ENCODE data around the gene GRID2. TPM values are rescaled to one million over a fixed set of nuclear protein-coding genes. Genes with fewer than 3 reads are reported as not detected.

GRID2 gene
- polyA plus RNA-seq, 1 of the 3 experiments (the other 2 are of a cell fraction): not detected

GRCh38 chr4:93747220-93747619, 1443.5 kb downstream of the GRID2 start:
- H3K4me3 ChIP-seq (ENCODE audit: low read depth in 2 of 2, low read length in 1 of 2): no peak overlapping the region
- no peak overlapping the region for H3K4me2 ChIP-seq
- POLR2A ChIA-PET: no interaction called here
- H3K4me1 ChIP-seq (ENCODE audit: control insufficient read depth in 1 of 2, insufficient read depth in 2 of 2, low read depth in 1 of 2, low read length in 1 of 2): peaks cover 0 to 7% of the 10 kb centered on the region in 2 experiments; a peak in 2 of 4 replicates
- peak overlapping the region in 1 of 2 experiments; percentile 34; a peak in 1 of 4 replicates for H3K27ac ChIP-seq (ENCODE audit: low read depth in 2 of 2, low read length in 1 of 2)
- no peak for TF ChIP-seq NFIC (IDR thresholded peaks at IDR 0.05; ENCODE audit: borderline replicate concordance)
- peak; percentile 70 for TF ChIP-seq GATA2 (CRISPR knock-in tag; IDR thresholded peaks at IDR 0.05)
- H3K79me2 ChIP-seq (ENCODE audit: insufficient read depth): no peaks in the 10 kb centered on the region
- no peaks in the 10 kb centered on the region for H3K9me3 ChIP-seq
- peak; percentile 21 for DNase-seq
- no peaks in the 10 kb centered on the region for H3F3A ChIP-seq (replicated peaks; ENCODE audit: insufficient read depth)
- H3K9me2 ChIP-seq: no peaks in the 10 kb centered on the region
- CTCF ChIA-PET: interaction anchor here (0.9 to 2.0 kb wide), 2 partner anchors 17 to 380 kb away, joined by 4 read pairs; no protein-coding TSS in a partner anchor
- H4K20me1 ChIP-seq (ENCODE audit: insufficient read depth): no peaks in the 10 kb centered on the region
- WGBS (ENCODE audit: low lambda C conversion rate): 21% methylated on average over 2 of the region's 2 CpGs
- no peaks in the 10 kb centered on the region for H3K27me3 ChIP-seq (ENCODE audit: insufficient read depth)
- no peaks in the 10 kb centered on the region for H3K36me3 ChIP-seq (replicated peaks in 1 of 2; ENCODE audit: control insufficient read depth in 1 of 2, insufficient read depth in 2 of 2, low read length in 1 of 2)
- no peak overlapping the region for H2AFZ ChIP-seq (ENCODE audit: low read depth)
- H3K9ac ChIP-seq: no peak overlapping the region

GRCh38 chr4:93748373-93749291, 1444.9 kb downstream of the GRID2 start:
- TF ChIP-seq RAD21 (IDR thresholded peaks at IDR 0.05; ENCODE audit: low read length): no peak
- no peak for TF ChIP-seq EZH2phosphoT487 (IDR thresholded peaks at IDR 0.05; ENCODE audit: borderline replicate concordance, low read depth)
- no peak for TF ChIP-seq FOXM1 (IDR thresholded peaks at IDR 0.05; ENCODE audit: low read depth)
- TF ChIP-seq FOSL2 (IDR thresholded peaks at IDR 0.05; ENCODE audit: borderline replicate concordance, low read depth): no peak
- no peak for TF ChIP-seq ELF1 (IDR thresholded peaks at IDR 0.05)
- TF ChIP-seq, protein P1, sequence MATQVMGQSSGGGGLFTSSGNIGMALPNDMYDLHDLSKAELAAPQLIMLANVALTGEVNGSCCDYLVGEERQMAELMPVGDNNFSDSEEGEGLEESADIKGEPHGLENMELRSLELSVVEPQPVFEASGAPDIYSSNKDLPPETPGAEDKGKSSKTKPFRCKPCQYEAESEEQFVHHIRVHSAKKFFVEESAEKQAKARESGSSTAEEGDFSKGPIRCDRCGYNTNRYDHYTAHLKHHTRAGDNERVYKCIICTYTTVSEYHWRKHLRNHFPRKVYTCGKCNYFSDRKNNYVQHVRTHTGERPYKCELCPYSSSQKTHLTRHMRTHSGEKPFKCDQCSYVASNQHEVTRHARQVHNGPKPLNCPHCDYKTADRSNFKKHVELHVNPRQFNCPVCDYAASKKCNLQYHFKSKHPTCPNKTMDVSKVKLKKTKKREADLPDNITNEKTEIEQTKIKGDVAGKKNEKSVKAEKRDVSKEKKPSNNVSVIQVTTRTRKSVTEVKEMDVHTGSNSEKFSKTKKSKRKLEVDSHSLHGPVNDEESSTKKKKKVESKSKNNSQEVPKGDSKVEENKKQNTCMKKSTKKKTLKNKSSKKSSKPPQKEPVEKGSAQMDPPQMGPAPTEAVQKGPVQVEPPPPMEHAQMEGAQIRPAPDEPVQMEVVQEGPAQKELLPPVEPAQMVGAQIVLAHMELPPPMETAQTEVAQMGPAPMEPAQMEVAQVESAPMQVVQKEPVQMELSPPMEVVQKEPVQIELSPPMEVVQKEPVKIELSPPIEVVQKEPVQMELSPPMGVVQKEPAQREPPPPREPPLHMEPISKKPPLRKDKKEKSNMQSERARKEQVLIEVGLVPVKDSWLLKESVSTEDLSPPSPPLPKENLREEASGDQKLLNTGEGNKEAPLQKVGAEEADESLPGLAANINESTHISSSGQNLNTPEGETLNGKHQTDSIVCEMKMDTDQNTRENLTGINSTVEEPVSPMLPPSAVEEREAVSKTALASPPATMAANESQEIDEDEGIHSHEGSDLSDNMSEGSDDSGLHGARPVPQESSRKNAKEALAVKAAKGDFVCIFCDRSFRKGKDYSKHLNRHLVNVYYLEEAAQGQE (IDR thresholded peaks at IDR 0.05; ENCODE audit: low read depth, low read length): no peak
- no peak for TF ChIP-seq YY1 (IDR thresholded peaks at IDR 0.05; ENCODE audit: low read depth)
- TF ChIP-seq RXRA (IDR thresholded peaks at IDR 0.05; ENCODE audit: borderline replicate concordance, low read depth): no peak
- no peak for TF ChIP-seq MEF2A (IDR thresholded peaks at IDR 0.05; ENCODE audit: borderline replicate concordance, low read depth)
- TF ChIP-seq TCF12 (IDR thresholded peaks at IDR 0.05): no peak
- TF ChIP-seq, protein P2, sequence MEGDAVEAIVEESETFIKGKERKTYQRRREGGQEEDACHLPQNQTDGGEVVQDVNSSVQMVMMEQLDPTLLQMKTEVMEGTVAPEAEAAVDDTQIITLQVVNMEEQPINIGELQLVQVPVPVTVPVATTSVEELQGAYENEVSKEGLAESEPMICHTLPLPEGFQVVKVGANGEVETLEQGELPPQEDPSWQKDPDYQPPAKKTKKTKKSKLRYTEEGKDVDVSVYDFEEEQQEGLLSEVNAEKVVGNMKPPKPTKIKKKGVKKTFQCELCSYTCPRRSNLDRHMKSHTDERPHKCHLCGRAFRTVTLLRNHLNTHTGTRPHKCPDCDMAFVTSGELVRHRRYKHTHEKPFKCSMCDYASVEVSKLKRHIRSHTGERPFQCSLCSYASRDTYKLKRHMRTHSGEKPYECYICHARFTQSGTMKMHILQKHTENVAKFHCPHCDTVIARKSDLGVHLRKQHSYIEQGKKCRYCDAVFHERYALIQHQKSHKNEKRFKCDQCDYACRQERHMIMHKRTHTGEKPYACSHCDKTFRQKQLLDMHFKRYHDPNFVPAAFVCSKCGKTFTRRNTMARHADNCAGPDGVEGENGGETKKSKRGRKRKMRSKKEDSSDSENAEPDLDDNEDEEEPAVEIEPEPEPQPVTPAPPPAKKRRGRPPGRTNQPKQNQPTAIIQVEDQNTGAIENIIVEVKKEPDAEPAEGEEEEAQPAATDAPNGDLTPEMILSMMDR (IDR thresholded peaks at IDR 0.05): no peak
- no peak for TF ChIP-seq POLR2AphosphoS5 (IDR thresholded peaks at IDR 0.05; ENCODE audit: low read depth, low read length)
- TF ChIP-seq JUND (IDR thresholded peaks at IDR 0.05): no peak
- TF ChIP-seq RCOR1 (IDR thresholded peaks at IDR 0.05; ENCODE audit: low read length): no peak
- TF ChIP-seq CHD2 (IDR thresholded peaks at IDR 0.05; ENCODE audit: low read length, partially characterized antibody): no peak
- no peak for TF ChIP-seq TAF1 (IDR thresholded peaks at IDR 0.05; ENCODE audit: borderline replicate concordance, low read depth, low read length)
- TF ChIP-seq EP300 (IDR thresholded peaks at IDR 0.05; ENCODE audit: borderline replicate concordance in 1 of 2, low read depth in 1 of 2, low read length in 1 of 2): no peak
- TF ChIP-seq, protein P3, sequence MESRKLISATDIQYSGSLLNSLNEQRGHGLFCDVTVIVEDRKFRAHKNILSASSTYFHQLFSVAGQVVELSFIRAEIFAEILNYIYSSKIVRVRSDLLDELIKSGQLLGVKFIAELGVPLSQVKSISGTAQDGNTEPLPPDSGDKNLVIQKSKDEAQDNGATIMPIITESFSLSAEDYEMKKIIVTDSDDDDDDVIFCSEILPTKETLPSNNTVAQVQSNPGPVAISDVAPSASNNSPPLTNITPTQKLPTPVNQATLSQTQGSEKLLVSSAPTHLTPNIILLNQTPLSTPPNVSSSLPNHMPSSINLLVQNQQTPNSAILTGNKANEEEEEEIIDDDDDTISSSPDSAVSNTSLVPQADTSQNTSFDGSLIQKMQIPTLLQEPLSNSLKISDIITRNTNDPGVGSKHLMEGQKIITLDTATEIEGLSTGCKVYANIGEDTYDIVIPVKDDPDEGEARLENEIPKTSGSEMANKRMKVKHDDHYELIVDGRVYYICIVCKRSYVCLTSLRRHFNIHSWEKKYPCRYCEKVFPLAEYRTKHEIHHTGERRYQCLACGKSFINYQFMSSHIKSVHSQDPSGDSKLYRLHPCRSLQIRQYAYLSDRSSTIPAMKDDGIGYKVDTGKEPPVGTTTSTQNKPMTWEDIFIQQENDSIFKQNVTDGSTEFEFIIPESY (IDR thresholded peaks at IDR 0.05; ENCODE audit: borderline replicate concordance, low read depth): no peak

More at GRCh38 chr4:93748373-93749291, 1444.9 kb downstream of the GRID2 start:
- Histone ChIP-seq H4K20me1 (ENCODE audit: insufficient read depth) (no peaks in the 10 kb centered on the region), H3K9me2 (no peaks in the 10 kb centered on the region), H3K9ac (no peak overlapping the region), H3K9me3 (no peaks in the 10 kb centered on the region), H3K4me2 (no peak overlapping the region), H3K4me3 (ENCODE audit: low read depth in 2 of 2, low read length in 1 of 2) (no peak overlapping the region), H3K36me3 (replicated peaks in 1 of 2; ENCODE audit: control insufficient read depth in 1 of 2, insufficient read depth in 2 of 2, low read length in 1 of 2) (no peaks in the 10 kb centered on the region), H3F3A (replicated peaks; ENCODE audit: insufficient read depth) (no peaks in the 10 kb centered on the region), H3K79me2 (ENCODE audit: insufficient read depth) (no peaks in the 10 kb centered on the region), H2AFZ (ENCODE audit: low read depth) (no peak overlapping the region), H3K4me1 (ENCODE audit: control insufficient read depth in 1 of 2, insufficient read depth in 2 of 2, low read depth in 1 of 2, low read length in 1 of 2) (peaks cover 0 to 7% of the 10 kb centered on the region in 2 experiments; a peak in 2 of 4 replicates), H3K27me3 (ENCODE audit: insufficient read depth) (no peaks in the 10 kb centered on the region), H3K27ac (ENCODE audit: low read depth in 2 of 2, low read length in 1 of 2) (no peak overlapping the region)
- ChIA-PET CTCF (interaction anchor here (0.6 to 2.0 kb wide), 2 partner anchors 12 to 378 kb away, joined by 3 to 4 read pairs; no protein-coding TSS in a partner anchor), POLR2A (no interaction called here)
- WGBS (ENCODE audit: low lambda C conversion rate): 59% methylated on average over 6 of the region's 6 CpGs
- no peak for DNase-seq

Data from SK-N-SH (cell line).